OCI-LY7 (cell line): ENCODE results near the gene SLX4IP.

Experiments
- CTCF ChIP-seq: fragments of 200-600 bp; sonication (generic); conservative IDR thresholded peaks from 2 replicates; pipeline ENCODE4 v1.5.1; 2014; ENCODE audit warnings: mild to moderate bottlenecking, antibody characterized with exemption, low read length, moderate library complexity, mixed read lengths
- EZH2phosphoT487 ChIP-seq: fragments of 200-600 bp; sonication (generic); IDR thresholded peaks from 2 replicates; pipeline ENCODE4 v1.6.1; 2018; ENCODE audit warnings: low read depth, borderline replicate concordance, mild to moderate bottlenecking, mixed run types, antibody characterized with exemption, low read length, moderate library complexity, mixed read lengths

- TF ChIP-seq CTCF, result no peak
- no peak for TF ChIP-seq EZH2phosphoT487
These were observed 168.3 kb downstream of the SLX4IP start for GRCh38 chr20:10603378-10603777.
